ENCODE data around the gene UBE3D.
"Not testable (repeated sequence)": the region's sequence is repeated elsewhere in the genome, so short reads cannot be mapped to it uniquely, and the experiment has no call there.

Gene UBE3D

GRCh38 chr6:83055366-83055964 is 10.2 kb downstream of the UBE3D start:
- no peak for DNase-seq (ENCODE audit: low read depth)

- no peak for DNase-seq (ENCODE audit: low read depth)
These were observed 12.0 kb downstream of the UBE3D start for GRCh38 chr6:83053678-83054077.

- DNase-seq (ENCODE audit: low read depth), result no peak
These were observed 14.1 kb downstream of the UBE3D start for GRCh38 chr6:83051377-83052172.

GRCh38 chr6:83047065-83047754 is 18.4 kb downstream of the UBE3D start:
- no peak for DNase-seq (ENCODE audit: low read depth)

- no peak for DNase-seq (ENCODE audit: low read depth)
These were observed 21.4 kb downstream of the UBE3D start for GRCh38 chr6:83044091-83044768.

GRCh38 chr6:83042467-83043053 is 23.1 kb downstream of the UBE3D start:
- DNase-seq (ENCODE audit: low read depth), result no peak

GRCh38 chr6:83038246-83038645 is 27.4 kb downstream of the UBE3D start:
- no peak for DNase-seq (ENCODE audit: low read depth)

GRCh38 chr6:83031689-83032088 is 34.0 kb downstream of the UBE3D start:
- no peak for DNase-seq (ENCODE audit: low read depth)

- DNase-seq (ENCODE audit: low read depth), result no peak
These were observed 45.9 kb downstream of the UBE3D start for GRCh38 chr6:83019741-83020140.

- not testable (repeated sequence) for DNase-seq (ENCODE audit: low read depth)
These were observed 54.5 kb downstream of the UBE3D start for GRCh38 chr6:83011131-83011530.

- no peak for DNase-seq (ENCODE audit: low read depth)
These were observed 57.0 kb downstream of the UBE3D start for GRCh38 chr6:83008626-83009025.

- no peak for DNase-seq (ENCODE audit: low read depth)
These were observed 59.3 kb downstream of the UBE3D start for GRCh38 chr6:83006270-83006905.

- DNase-seq (ENCODE audit: low read depth), result no peak
These were observed 69.5 kb downstream of the UBE3D start for GRCh38 chr6:82996156-82996555.

- DNase-seq (ENCODE audit: low read depth), result no peak
These were observed 70.6 kb downstream of the UBE3D start for GRCh38 chr6:82995066-82995465.

- no peak for DNase-seq (ENCODE audit: low read depth)
These were observed 75.8 kb downstream of the UBE3D start for GRCh38 chr6:82989736-82990290.

GRCh38 chr6:82988930-82989351 is 76.7 kb downstream of the UBE3D start:
- DNase-seq (ENCODE audit: low read depth), result no peak

- DNase-seq (ENCODE audit: low read depth), result no peak
These were observed 77.7 kb downstream of the UBE3D start for GRCh38 chr6:82987951-82988350.

- DNase-seq (ENCODE audit: low read depth), result no peak
These were observed 78.2 kb downstream of the UBE3D start for GRCh38 chr6:82987416-82987815.

- no peak for DNase-seq (ENCODE audit: low read depth)
These were observed 80.9 kb downstream of the UBE3D start for GRCh38 chr6:82984720-82985119.

GRCh38 chr6:82980086-82980485 is 85.6 kb downstream of the UBE3D start:
- no peak for DNase-seq (ENCODE audit: low read depth)

- DNase-seq (ENCODE audit: low read depth), result no peak
These were observed 86.0 kb downstream of the UBE3D start for GRCh38 chr6:82979657-82980056.
